ENCODE measurements around the gene RASGRP3. TPM values are rescaled to one million over a fixed set of nuclear protein-coding genes. Genes with fewer than 3 reads are reported as not detected.

Gene RASGRP3
- total RNA-seq, 1 donor: 0.72 TPM

DNA sequence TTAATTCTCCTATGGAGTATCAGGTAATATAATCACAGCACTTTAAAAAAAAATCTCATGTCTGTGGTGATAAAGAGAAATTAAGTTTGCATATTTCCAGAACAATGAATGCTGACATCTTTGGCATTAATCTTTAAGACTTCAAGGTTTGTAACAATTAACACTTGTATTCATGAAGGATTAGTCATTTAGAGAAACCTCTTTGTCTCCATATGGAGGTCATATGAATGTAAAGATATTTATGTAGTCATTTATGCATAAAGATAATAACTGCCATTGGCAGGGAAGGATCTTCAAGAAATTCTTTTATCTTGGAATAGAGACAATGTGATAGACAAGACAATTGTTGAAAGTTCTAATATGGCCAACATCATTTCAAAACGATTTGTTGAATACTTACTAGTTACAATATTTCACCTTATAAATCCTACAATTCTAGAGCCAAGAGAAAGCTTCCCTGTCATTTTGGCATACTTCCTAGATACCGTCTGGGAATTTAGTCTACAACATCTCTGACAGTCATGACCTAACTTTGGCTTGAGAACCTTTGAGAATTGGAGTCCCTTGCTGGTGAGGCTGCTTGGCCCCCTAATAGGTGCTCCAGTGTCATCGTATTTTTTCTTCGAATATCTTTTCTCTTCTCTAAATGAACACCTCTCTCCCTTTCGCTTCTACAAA lies 33.6 kb downstream of the RASGRP3 start:
- no peak overlapping the region for H3K27ac ChIP-seq (ENCODE audit: low read depth, low read length)
- DNase-seq (ENCODE audit: insufficient read length, low spot score, missing footprints): no peak
- TF ChIP-seq, protein P1, sequence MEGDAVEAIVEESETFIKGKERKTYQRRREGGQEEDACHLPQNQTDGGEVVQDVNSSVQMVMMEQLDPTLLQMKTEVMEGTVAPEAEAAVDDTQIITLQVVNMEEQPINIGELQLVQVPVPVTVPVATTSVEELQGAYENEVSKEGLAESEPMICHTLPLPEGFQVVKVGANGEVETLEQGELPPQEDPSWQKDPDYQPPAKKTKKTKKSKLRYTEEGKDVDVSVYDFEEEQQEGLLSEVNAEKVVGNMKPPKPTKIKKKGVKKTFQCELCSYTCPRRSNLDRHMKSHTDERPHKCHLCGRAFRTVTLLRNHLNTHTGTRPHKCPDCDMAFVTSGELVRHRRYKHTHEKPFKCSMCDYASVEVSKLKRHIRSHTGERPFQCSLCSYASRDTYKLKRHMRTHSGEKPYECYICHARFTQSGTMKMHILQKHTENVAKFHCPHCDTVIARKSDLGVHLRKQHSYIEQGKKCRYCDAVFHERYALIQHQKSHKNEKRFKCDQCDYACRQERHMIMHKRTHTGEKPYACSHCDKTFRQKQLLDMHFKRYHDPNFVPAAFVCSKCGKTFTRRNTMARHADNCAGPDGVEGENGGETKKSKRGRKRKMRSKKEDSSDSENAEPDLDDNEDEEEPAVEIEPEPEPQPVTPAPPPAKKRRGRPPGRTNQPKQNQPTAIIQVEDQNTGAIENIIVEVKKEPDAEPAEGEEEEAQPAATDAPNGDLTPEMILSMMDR (IDR thresholded peaks at IDR 0.05; ENCODE audit: extremely low read depth, low read depth, low read length): no peak
- no peak overlapping the region for H3K4me2 ChIP-seq (ENCODE audit: insufficient read depth, low read length)
- no peaks in the 10 kb centered on the region for H3K4me1 ChIP-seq (ENCODE audit: insufficient read depth, low read length)
- H4K20me1 ChIP-seq (ENCODE audit: insufficient read depth, low read length): no peaks in the 10 kb centered on the region
- H2AFZ ChIP-seq (ENCODE audit: low read length): no peak overlapping the region
- H3K9me3 ChIP-seq (ENCODE audit: low read depth, low read length): no peaks in the 10 kb centered on the region
- H3K79me2 ChIP-seq (ENCODE audit: insufficient read depth, low read length): no peaks in the 10 kb centered on the region
- H3K27me3 ChIP-seq (ENCODE audit: insufficient read depth, low read length): no peaks in the 10 kb centered on the region
- H3K4me3 ChIP-seq (ENCODE audit: insufficient read depth, low read length): no peak overlapping the region
- no peaks in the 10 kb centered on the region for H3K36me3 ChIP-seq (ENCODE audit: insufficient read depth, low read length)

DNA sequence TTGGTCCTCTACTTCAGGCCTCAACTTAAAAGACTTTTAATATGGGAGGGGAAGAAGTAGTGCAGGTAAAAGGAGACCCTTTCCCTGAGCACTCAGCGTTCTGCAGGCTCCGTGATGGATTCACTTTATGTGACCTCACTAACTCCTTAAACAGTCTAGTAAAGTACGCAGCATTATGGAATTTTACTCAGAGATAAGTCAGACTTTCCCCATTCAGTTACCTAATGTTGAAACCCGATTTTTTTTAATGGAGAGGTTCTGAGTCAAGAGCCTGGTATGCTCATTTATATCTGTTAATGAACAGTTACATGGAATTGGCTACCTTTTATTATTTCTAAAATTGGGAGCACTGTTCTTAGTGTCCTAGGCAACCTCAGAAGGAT lies 34.1 kb downstream of the RASGRP3 start:
- TF ChIP-seq, protein P1 (IDR thresholded peaks at IDR 0.05; ENCODE audit: extremely low read depth, low read depth, low read length): no peak
- H3K36me3 ChIP-seq (ENCODE audit: insufficient read depth, low read length): no peaks in the 10 kb centered on the region
- no peak overlapping the region for H3K4me3 ChIP-seq (ENCODE audit: insufficient read depth, low read length)
- H3K79me2 ChIP-seq (ENCODE audit: insufficient read depth, low read length): no peaks in the 10 kb centered on the region
- H3K4me1 ChIP-seq (ENCODE audit: insufficient read depth, low read length): no peaks in the 10 kb centered on the region
- H3K4me2 ChIP-seq (ENCODE audit: insufficient read depth, low read length): no peak overlapping the region
- H4K20me1 ChIP-seq (ENCODE audit: insufficient read depth, low read length): no peaks in the 10 kb centered on the region
- H3K27ac ChIP-seq (ENCODE audit: low read depth, low read length): no peak overlapping the region
- no peak for DNase-seq (ENCODE audit: insufficient read length, low spot score, missing footprints)
- no peaks in the 10 kb centered on the region for H3K27me3 ChIP-seq (ENCODE audit: insufficient read depth, low read length)
- no peak overlapping the region for H2AFZ ChIP-seq (ENCODE audit: low read length)
- no peaks in the 10 kb centered on the region for H3K9me3 ChIP-seq (ENCODE audit: low read depth, low read length)

DNA sequence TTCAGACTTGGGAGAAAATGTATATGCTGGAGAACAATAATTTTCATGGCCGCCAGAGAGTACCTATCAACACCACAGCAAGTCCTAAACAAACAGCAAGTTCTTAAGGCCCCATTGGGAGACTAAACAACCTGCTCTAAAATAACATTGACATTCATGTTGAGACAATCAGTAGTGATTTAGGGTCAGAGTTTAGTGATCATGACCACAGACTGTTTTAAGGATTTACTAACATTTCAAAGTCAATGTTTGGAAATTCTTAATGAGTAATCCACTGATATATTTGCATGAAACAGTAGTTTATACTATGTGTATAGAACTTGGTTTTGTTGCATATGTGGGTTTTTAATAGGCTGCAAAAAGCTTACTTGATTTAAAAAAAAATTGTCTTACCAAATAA lies 34.7 kb downstream of the RASGRP3 start:
- Histone ChIP-seq H3K79me2 (ENCODE audit: insufficient read depth, low read length) (no peaks in the 10 kb centered on the region), H3K9me3 (ENCODE audit: low read depth, low read length) (no peaks in the 10 kb centered on the region), H3K27me3 (ENCODE audit: insufficient read depth, low read length) (no peaks in the 10 kb centered on the region), H4K20me1 (ENCODE audit: insufficient read depth, low read length) (no peaks in the 10 kb centered on the region), H3K27ac (ENCODE audit: low read depth, low read length) (no peak overlapping the region), H3K36me3 (ENCODE audit: insufficient read depth, low read length) (no peaks in the 10 kb centered on the region), H3K4me2 (ENCODE audit: insufficient read depth, low read length) (no peak overlapping the region), H3K4me1 (ENCODE audit: insufficient read depth, low read length) (no peaks in the 10 kb centered on the region), H2AFZ (ENCODE audit: low read length) (no peak overlapping the region), H3K4me3 (ENCODE audit: insufficient read depth, low read length) (no peak overlapping the region)
- TF ChIP-seq, protein P1 (IDR thresholded peaks at IDR 0.05; ENCODE audit: extremely low read depth, low read depth, low read length): no peak
- DNase-seq (ENCODE audit: insufficient read length, low spot score, missing footprints): no peak

DNA sequence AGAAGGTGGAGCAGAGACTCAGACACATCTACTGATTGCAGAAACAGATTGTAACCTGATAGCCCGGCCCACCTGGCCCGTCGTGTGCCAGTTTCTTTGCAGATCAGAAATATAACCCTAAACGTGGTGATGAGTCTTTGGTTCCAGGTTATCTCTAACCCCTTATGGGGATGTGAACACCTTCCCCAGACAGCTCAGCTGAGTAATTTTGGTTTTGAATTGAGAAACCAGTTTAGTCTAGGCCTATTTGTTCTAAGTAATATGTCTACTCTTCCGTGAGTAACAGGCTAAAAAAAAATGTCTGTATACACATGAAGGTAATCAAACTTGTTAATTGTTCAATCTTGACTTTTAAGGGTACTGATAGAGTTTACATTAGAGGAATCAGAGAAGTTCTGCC lies 35.7 kb downstream of the RASGRP3 start:
- Histone ChIP-seq H4K20me1 (ENCODE audit: insufficient read depth, low read length) (no peaks in the 10 kb centered on the region), H3K36me3 (ENCODE audit: insufficient read depth, low read length) (no peaks in the 10 kb centered on the region), H3K9me3 (ENCODE audit: low read depth, low read length) (no peaks in the 10 kb centered on the region), H3K27me3 (ENCODE audit: insufficient read depth, low read length) (no peaks in the 10 kb centered on the region), H3K4me3 (ENCODE audit: insufficient read depth, low read length) (no peak overlapping the region), H3K27ac (ENCODE audit: low read depth, low read length) (no peak overlapping the region), H3K79me2 (ENCODE audit: insufficient read depth, low read length) (no peaks in the 10 kb centered on the region), H3K4me2 (ENCODE audit: insufficient read depth, low read length) (no peak overlapping the region), H2AFZ (ENCODE audit: low read length) (no peak overlapping the region), H3K4me1 (ENCODE audit: insufficient read depth, low read length) (no peaks in the 10 kb centered on the region)
- no peak for DNase-seq (ENCODE audit: insufficient read length, low spot score, missing footprints)
- TF ChIP-seq, protein P1 (IDR thresholded peaks at IDR 0.05; ENCODE audit: extremely low read depth, low read depth, low read length): no peak
